Omental fat pad (tissue), 4 donors: ENCODE results near the gene KLK7. TPM values are rescaled to one million over a fixed set of nuclear protein-coding genes. Genes with fewer than 3 reads are reported as not detected.
"Not testable (repeated sequence)": the region's sequence is repeated elsewhere in the genome, so short reads cannot be mapped to it uniquely, and the experiment has no call there.

Experiments used
- ATAC-seq: fragments of 150-250 bp; one replicate; pipeline ENCODE4 v1.9.1; 2016; ENCODE audit warnings: mild to moderate bottlenecking, moderate library complexity; ENCODE audit not compliant: low FRiP score
- DNase-seq: peaks from one replicate; pipeline ENCODE4 v3.0.0-alpha.2; 2019; ENCODE audit warnings: low spot score
- CTCF ChIP-seq, 3 donors: fragments of 450-650 bp; IDR thresholded peaks; one replicate each; pipeline ENCODE4 v1.5.1; 2016 to 2017; ENCODE audit warnings: antibody characterized with exemption in 3 of 3, mild to moderate bottlenecking in 3 of 3, moderate library complexity in 2 of 3
- total RNA-seq, 4 donors: library from RNA; depleted of rRNA; stranded (reverse); fragments of >200 nt; gene quantifications; one replicate each; pipeline ENCODE4 v1.1.0, GENCODE V29; 2016

KLK7 gene
- total RNA-seq, 4 donors from 2014 or later: 3.6 to 61.7 (median 16.6) TPM; not detected in 1

- ATAC-seq (no peak), DNase-seq (no peak)
- no peak for TF ChIP-seq CTCF (IDR thresholded peaks at IDR 0.05)
Observed at GRCh38 chr19:50978772-50979390, 4.8 kb downstream of the KLK7 start.

- TF ChIP-seq CTCF (IDR thresholded peaks at IDR 0.05): no peak
- no peak for ATAC-seq
- no peak for DNase-seq
Observed at GRCh38 chr19:50977626-50978025, 6.1 kb downstream of the KLK7 start.

GRCh38 chr19:50975766-50976165, 8.0 kb downstream of the KLK7 start:
- no peak for DNase-seq
- TF ChIP-seq CTCF (IDR thresholded peaks at IDR 0.05): no peak
- peak; percentile 86 for ATAC-seq

GRCh38 chr19:50974702-50975556, 8.8 kb downstream of the KLK7 start:
- ATAC-seq (no peak), DNase-seq (no peak)
- no peak for TF ChIP-seq CTCF (IDR thresholded peaks at IDR 0.05)

- DNase-seq: no peak
- ATAC-seq: no peak
- TF ChIP-seq CTCF (IDR thresholded peaks at IDR 0.05): no peak
Observed at GRCh38 chr19:50972795-50973376, 10.8 kb downstream of the KLK7 start.

GRCh38 chr19:50969810-50970209, 13.9 kb downstream of the KLK7 start:
- not testable (repeated sequence) for ATAC-seq, DNase-seq

GRCh38 chr19:50969413-50969760, 14.3 kb downstream of the KLK7 start, which contains the start of gene KLK6:
Gene KLK6, minus strand, starts transcription at chr19:50969591. Its CDS starts 1,487 bp downstream, at chr19:50968104.
- DNase-seq: no peak
- peak; percentile 7 for ATAC-seq
- no peak for TF ChIP-seq CTCF (IDR thresholded peaks at IDR 0.05)
